Ascending aorta (tissue), 2 donors: Measurements from ENCODE around the gene ABLIM3. TPM values are rescaled to one million over a fixed set of nuclear protein-coding genes. Genes with fewer than 3 reads are reported as not detected.

Experiments
- DNase-seq, 2 donors: peaks; one replicate each; pipeline ENCODE4 v3.0.0-alpha.2; 2019; ENCODE audit warnings: low spot score in 2 of 2
- H3K27ac ChIP-seq, 2 donors: fragments of 200-600 bp; sonication (generic); one replicate each; pipeline ENCODE4 v1.5.1; 2016 to 2017; ENCODE audit warnings: mild to moderate bottlenecking in 1 of 2
- H3K27me3 ChIP-seq: fragments of 200-600 bp; sonication (generic); one replicate; pipeline ENCODE4 v1.5.1; 2017
- H3K36me3 ChIP-seq, 2 donors: fragments of 200-600 bp; sonication (generic); one replicate each; pipeline ENCODE4 v1.5.1; 2016
- H3K4me1 ChIP-seq, 2 donors: fragments of 200-600 bp; sonication (generic); one replicate each; pipeline ENCODE4 v1.5.1; 2016 to 2017; ENCODE audit warnings: mild to moderate bottlenecking in 1 of 2
- H3K4me3 ChIP-seq, 2 donors: fragments of 200-600 bp; sonication (generic); one replicate each; pipeline ENCODE4 v1.5.1; 2016 to 2017; ENCODE audit warnings: mild to moderate bottlenecking in 1 of 2
- H3K9me3 ChIP-seq, 2 donors: fragments of 200-600 bp; sonication (generic); one replicate each; pipeline ENCODE4 v1.5.1; 2016
- CTCF ChIP-seq, 3 experiments: fragments of 200-600 bp in 2 of 3; fragments of 450-650 bp in 1 of 3; sonication (generic) in 2 of 3; IDR thresholded peaks; one replicate each; pipeline ENCODE4 v1.5.1; 2016 to 2019; ENCODE audit warnings: antibody characterized with exemption in 3 of 3, mild to moderate bottlenecking in 1 of 3, moderate library complexity in 1 of 3
- intact Hi-C: fragments of 100-400 bp; cut with DNase I; formaldehyde crosslinking; loops from one replicate; pipeline ENCODE4 v1.15.1; 2023
- total RNA-seq: library from RNA; depleted of rRNA; stranded (reverse); fragments of >200 nt; gene quantifications from one replicate; pipeline ENCODE4 v1.1.0, GENCODE V29; 2016

ABLIM3 gene
- total RNA-seq, 1 donor from 2014 or later = 25.8 TPM

GRCh38 chr5:149304195-149305078, 163.1 kb downstream of the ABLIM3 start:
- intact Hi-C loops = no loop called here
- H3K27me3 ChIP-seq = no peaks in the 10 kb centered on the region
- DNase-seq = no peak
- no peaks in the 10 kb centered on the region for H3K9me3 ChIP-seq
- no peaks in the 10 kb centered on the region for H3K4me1 ChIP-seq
- no peak for TF ChIP-seq CTCF (IDR thresholded peaks at IDR 0.05)
- H3K36me3 ChIP-seq = no peaks in the 10 kb centered on the region
- H3K27ac ChIP-seq = no peak overlapping the region
- H3K4me3 ChIP-seq = no peak overlapping the region

DNA sequence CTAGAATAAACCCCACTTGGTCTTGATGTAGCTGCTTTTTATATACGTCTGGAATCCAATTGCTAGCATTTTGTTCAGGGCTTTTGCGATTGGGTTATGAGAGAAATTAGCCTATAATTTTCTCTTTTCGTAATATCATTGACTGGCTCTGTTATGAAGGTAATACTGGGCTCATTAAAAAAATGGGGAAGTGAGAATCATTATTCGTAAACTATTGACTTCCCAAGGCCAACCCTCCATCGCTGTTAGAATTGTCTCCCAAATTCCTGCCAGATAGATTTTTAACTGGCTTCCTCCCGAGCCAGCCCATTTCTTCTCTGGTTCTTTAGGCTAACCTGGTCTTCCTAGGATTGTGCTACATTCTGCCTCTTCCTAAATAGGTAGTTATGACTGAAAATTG, 168.1 kb downstream of the ABLIM3 start:
- intact Hi-C loops = no loop called here
- Histone ChIP-seq H3K9me3 (no peaks in the 10 kb centered on the region), H3K4me3 (no peak overlapping the region), H3K27ac (no peak overlapping the region), H3K27me3 (no peaks in the 10 kb centered on the region), H3K4me1 (no peaks in the 10 kb centered on the region), H3K36me3 (no peaks in the 10 kb centered on the region)
- no peak for DNase-seq
- no peak for TF ChIP-seq CTCF (IDR thresholded peaks at IDR 0.05)

Other genes with a start within 250 kb of the ABLIM3 start
- 0.21 TPM for gene SH3TC2, start 78.4 kb upstream of the ABLIM3 start, total RNA-seq
- 24.7 TPM for gene AFAP1L1, start 130.4 kb downstream of the ABLIM3 start, total RNA-seq
- 7.8 TPM for gene GRPEL2, start 204.0 kb downstream of the ABLIM3 start, total RNA-seq
- 1.5 TPM for gene PCYOX1L, start 216.6 kb downstream of the ABLIM3 start, total RNA-seq
- gene IL17B, start 237.8 kb downstream of the ABLIM3 start, total RNA-seq = 46.8 TPM